HG03520 (cell line): ENCODE data around the gene PPP2R1B.
A peak's percentile ranks its signal among the peaks of the same experiment; 100 is the strongest.
"Not testable (repeated sequence)": the region's sequence is repeated elsewhere in the genome, so short reads cannot be mapped to it uniquely, and the experiment has no call there.

Experiments
- ATAC-seq: cut with Tn5 transposase; IDR thresholded peaks from one replicate; pipeline ENCODE4 v1.9.1; 2021; ENCODE audit warnings: mild to moderate bottlenecking, moderate library complexity; ENCODE audit not compliant: unreplicated experiment

The PPP2R1B gene

GRCh38 chr11:111784311-111784710 is 18.1 kb upstream of the PPP2R1B start:
- not testable (repeated sequence) for ATAC-seq

DNA sequence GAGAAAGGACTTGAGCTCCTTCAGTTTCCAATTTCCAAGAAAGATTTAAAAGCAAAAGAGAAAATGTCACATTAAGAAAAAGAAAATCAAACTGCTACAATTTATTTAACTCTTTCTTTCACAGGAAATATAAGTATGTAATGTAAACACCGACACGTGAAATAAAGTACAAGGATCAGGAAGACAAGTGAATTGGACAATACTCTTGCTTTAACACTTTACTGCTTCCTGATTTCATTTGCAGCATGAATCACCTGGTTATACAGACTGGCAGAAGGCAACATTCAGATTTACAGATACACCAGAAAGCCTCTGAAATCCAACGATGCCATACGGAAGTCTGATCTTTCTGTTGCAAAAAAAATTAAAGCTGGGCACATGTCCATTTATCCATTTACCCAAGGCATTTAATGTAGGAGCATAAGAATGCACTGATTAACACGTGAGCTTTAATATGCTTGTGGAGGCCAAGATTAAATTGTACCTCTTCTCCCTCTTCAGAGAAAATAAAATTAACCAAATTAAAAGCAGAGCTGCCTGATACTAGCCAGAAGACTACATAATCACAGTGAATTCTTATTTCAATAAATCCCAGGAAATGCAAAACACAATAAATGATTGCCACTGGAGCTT is 16.0 kb upstream of the PPP2R1B start:
- ATAC-seq, result no peak

GRCh38 chr11:111779118-111779517 is 12.9 kb upstream of the PPP2R1B start:
- ATAC-seq, result no peak

- ATAC-seq, result no peak
These were observed 11.9 kb upstream of the PPP2R1B start for GRCh38 chr11:111778047-111778558.

- ATAC-seq, result peak; percentile 49
These were observed 11.2 kb upstream of the PPP2R1B start for GRCh38 chr11:111777094-111778046.

GRCh38 chr11:111776398-111777093 is 10.4 kb upstream of the PPP2R1B start:
- peak; percentile 94 for ATAC-seq

- no peak for ATAC-seq
These were observed 8.9 kb upstream of the PPP2R1B start for GRCh38 chr11:111774955-111775710.

- ATAC-seq, result no peak
These were observed 6.3 kb upstream of the PPP2R1B start for GRCh38 chr11:111772535-111772934.

DNA sequence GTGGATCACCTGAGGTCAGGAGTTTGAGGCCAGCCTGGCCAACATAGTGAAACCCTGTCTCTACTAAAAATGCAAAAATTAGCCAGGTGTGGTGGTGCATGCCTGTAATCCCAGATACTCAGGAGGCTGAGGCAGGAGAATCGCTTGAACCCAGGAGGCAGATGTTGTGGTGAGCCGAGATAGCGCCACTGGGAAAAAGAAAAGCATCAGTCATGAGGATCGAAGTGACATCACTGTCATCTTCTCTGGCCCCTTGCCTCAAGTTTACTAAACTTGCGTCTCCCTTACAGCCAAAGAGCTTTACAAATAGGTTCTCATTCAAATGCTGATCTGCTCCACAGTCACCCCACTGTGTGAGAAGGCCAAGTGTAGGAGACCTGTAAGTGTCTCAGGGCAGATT is 5.0 kb upstream of the PPP2R1B start:
- ATAC-seq, result not testable (repeated sequence)

- ATAC-seq, result no peak
These were observed 4.5 kb upstream of the PPP2R1B start for GRCh38 chr11:111770581-111771134.

GRCh38 chr11:111766834-111767142 is 599 bp upstream of the PPP2R1B start:
- ATAC-seq, result no peak

DNA sequence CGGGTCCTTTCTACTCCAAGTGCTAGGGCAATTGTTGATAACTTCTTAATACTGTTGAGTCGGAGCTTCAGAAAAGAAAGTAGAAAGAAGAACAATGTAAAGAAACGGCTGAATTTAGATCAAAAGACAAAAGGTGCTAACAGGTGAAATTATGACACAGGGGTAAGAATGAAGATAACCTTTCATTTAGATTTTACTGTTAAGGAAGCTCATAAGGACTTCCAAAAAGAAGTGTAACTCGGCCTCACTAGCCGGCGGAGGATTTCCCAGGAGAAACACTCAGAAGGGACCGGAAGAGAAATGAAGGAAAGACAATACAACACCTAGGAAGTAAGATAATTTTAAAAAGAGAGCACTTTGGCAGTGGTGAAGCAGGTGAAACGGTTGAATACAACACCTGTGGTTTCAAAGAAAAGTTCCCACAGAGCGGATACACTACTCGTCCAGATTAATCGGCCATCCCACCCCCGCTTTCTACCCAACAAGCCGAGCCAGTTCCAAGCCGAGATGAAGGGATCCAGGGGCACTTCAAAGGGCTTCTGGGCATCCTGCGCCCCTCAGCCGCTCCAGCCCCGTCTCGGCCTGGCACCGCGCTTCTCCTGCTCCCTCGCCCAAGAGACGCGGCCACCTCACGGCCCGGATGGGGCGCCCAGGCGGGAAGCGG is 737 bp downstream of the PPP2R1B start:
- ATAC-seq, result peak; percentile 32

GRCh38 chr11:111764621-111765020 is 1.6 kb downstream of the PPP2R1B start:
- ATAC-seq, result no peak

DNA sequence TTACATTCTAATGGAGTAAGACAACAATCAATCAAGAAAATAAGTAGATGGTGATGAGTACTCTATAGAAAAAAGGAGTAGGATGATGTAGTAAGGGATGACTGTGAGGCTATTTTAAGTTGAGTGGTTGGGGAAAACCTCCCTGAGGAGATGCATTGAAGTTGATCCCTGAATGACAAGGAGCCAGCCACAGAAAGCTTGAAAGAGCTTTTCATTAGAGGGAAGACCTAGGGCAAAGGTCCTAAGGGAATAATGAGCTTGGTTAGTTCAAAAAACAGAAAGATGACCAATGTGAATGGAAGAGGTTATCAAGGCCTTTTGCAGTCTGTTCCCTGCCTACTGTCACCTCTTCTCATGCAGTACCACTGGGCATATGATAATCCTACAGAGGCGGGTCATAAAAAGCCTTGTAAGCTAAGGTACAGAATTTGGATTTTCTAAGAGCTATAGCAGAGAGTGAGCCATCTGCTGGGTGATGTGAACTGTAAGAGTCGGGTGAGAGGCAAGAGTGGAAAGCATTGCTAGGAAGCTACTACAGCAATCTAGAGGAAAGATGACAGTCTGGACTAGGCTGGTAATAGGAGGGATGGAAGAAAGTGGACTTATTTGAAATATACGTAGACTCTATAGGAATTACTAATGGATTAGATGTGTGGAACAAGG is 3.1 kb downstream of the PPP2R1B start:
- no peak for ATAC-seq

- no peak for ATAC-seq
These were observed 3.7 kb downstream of the PPP2R1B start for GRCh38 chr11:111762526-111762925.

GRCh38 chr11:111761036-111761435 is 5.2 kb downstream of the PPP2R1B start:
- ATAC-seq, result no peak

DNA sequence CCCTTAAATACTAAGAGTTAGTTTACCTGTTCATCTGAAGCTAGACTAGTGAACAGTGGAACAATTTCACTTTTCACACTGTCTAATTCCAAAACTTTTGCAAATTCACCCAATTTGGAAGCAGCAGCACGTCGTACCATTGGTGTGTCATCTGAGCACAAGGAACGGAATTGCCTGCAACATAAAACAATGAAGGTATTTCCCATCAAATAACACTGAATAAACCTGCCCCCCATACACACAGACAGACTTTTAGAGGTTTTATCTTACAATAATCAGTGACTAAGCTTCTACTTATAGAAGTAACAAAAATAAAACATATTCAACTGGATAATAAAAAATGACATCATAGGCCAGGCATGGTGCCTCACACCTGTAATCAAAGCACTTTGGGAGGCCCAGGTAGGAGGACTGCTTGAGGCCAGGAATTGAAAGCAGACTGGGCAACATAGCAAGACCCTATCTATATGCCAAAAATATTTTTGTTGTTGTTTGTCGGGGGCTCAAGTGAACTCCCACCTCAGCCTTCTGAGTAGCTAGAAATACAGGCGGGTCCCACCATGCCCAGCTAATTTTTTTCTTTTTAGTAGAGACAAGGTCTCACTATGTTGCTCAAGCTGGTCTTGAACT is 6.3 kb downstream of the PPP2R1B start:
- ATAC-seq, result no peak

GRCh38 chr11:111759376-111759775 is 6.8 kb downstream of the PPP2R1B start:
- ATAC-seq, result no peak

- ATAC-seq, result no peak
These were observed 10.1 kb downstream of the PPP2R1B start for GRCh38 chr11:111756097-111756496.
